Activated CD4-positive, alpha-beta T cell treated with anti-CD3 and anti-CD28 coated beads for 36 hours (primary cell): Measurements from ENCODE around the gene ITIH3. TPM values are rescaled to one million over a fixed set of nuclear protein-coding genes. Genes with fewer than 3 reads are reported as not detected.

Experiments used
- ATAC-seq: fragments of 200-7000 bp; cut with Tn5 transposase; one replicate; pipeline ENCODE4 v1.10.0; 2021; ENCODE audit warnings: mild to moderate bottlenecking, moderate library complexity
- CTCF ChIA-PET: fragments of 350-600 bp; sonication (Branson Sonifier 250); formaldehyde crosslinking; loops from one replicate; lab custom pipeline; 2021; ENCODE audit warnings: antibody characterized with exemption; lab: Charles Lee
- POLR2A ChIA-PET: fragments of 350-600 bp; sonication (Branson Sonifier 250); formaldehyde crosslinking; loops from one replicate; lab custom pipeline; 2021; ENCODE audit warnings: antibody characterized with exemption, inconsistent platforms; lab: Charles Lee
- DNase-seq: peaks from one replicate; pipeline ENCODE4 v3.0.0-alpha.2; 2020
- H3K27ac Mint-ChIP-seq: one replicate; pipeline ENCODE4 v1.8.0; 2021; ENCODE audit warnings: mixed read lengths
- H3K27me3 Mint-ChIP-seq: one replicate; pipeline ENCODE4 v1.8.0; 2021; ENCODE audit warnings: mixed read lengths
- H3K36me3 Mint-ChIP-seq: one replicate; pipeline ENCODE4 v1.8.0; 2021; ENCODE audit warnings: low read depth, mixed read lengths
- H3K4me1 Mint-ChIP-seq: one replicate; pipeline ENCODE4 v1.8.0; 2021; ENCODE audit warnings: mixed read lengths
- H3K4me3 Mint-ChIP-seq: one replicate; pipeline ENCODE4 v1.8.0; 2021; ENCODE audit warnings: mild to moderate bottlenecking, moderate library complexity, mixed read lengths
- H3K9me3 Mint-ChIP-seq: one replicate; pipeline ENCODE4 v1.8.0; 2021; ENCODE audit warnings: low read depth, mixed read lengths
- intact Hi-C, 2 experiments: fragments of 100-400 bp; cut with DNase I in 1 of 2; cut with micrococcal nuclease in 1 of 2; formaldehyde crosslinking; loops; one replicate each; pipeline versions ENCODE4 v1.14.2 to v1.15.1; 2022 to 2024; cut with DNase I, micrococcal nuclease
- total RNA-seq, 2 experiments: library from RNA; stranded (reverse); gene quantifications; one replicate each; pipeline ENCODE4 v1.2.3, GENCODE V29; 2021

ITIH3 gene
- total RNA-seq, 2 experiments from 2014 or later = not detected

DNA sequence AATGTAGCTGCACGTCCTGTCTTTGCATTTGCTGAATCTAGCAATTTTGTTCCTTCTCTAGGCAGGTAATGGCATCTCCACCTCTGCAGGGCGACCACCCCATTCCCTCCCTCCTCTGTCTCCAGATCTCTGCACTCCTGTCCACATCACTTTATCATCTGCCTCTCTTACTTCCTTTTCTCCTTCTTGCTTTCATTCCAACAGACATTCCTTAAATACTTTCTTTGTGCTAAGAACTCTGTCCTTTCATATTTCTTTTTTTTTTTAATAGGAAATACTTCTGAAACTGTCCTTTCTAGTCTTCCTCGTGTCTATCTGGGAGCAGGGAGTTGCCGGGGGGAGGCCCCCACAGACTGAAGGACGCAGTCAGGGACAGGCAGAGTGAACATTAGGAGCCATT is 7.2 kb downstream of the ITIH3 start:
- Mint-ChIP-seq H3K9me3 (no peaks in the 10 kb centered on the region), H3K36me3 (no peaks in the 10 kb centered on the region), H3K27me3 (peaks cover 2% of the 10 kb centered on the region), H3K4me3 (no peak overlapping the region), H3K27ac (no peak overlapping the region), H3K4me1 (no peaks in the 10 kb centered on the region)
- DNase-seq (no peak), ATAC-seq (no peak)
- intact Hi-C loops = no loop called here
- POLR2A ChIA-PET = no interaction called here
- CTCF ChIA-PET = interaction anchor here (1.4 kb wide), 1 partner anchor 17 kb away, joined by 3 read pairs; no protein-coding TSS in a partner anchor

DNA sequence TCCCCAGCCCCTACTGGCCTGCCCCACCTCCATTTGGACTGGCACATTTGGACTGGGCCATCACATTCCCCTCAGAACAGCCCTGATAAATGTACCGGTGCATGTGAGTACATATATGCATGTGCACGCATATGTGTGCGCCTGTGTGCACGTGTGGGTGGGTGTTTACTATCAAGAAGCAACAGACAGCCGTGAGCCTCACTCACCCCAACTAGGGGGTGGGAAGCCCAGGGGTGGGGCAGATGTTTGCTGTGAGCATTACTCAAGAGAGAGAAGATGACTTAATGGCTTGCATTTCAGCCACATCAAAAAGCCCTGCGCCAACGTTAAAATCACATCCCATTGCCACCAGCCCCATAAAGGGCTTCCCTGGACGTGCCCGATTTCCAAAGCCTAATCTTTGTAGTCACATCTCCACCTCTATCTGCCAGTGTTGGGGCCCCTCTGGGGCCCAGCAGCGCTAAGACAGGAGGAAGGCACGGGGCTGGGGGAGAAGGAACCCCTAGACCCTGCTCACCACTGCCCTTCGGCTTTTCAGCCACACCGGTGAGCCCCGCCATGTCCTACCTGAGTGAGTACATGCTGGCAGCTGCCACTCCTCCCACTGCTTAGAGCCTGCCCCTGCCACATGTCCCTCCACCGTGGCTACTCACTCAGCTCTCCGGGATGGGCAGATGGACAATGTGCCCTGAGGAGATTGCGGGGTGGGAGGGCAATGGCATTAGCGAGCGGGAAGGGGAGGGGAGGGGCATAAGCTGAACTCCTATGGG is 10.9 kb downstream of the ITIH3 start:
- intact Hi-C loops = no loop called here
- no peak for ATAC-seq
- ChIA-PET POLR2A (no interaction called here), CTCF (no interaction called here)
- no peak overlapping the region for H3K4me3 Mint-ChIP-seq
- no peaks in the 10 kb centered on the region for H3K9me3 Mint-ChIP-seq
- no peak for DNase-seq
- no peaks in the 10 kb centered on the region for H3K4me1 Mint-ChIP-seq
- H3K27ac Mint-ChIP-seq = no peak overlapping the region
- H3K27me3 Mint-ChIP-seq = peaks cover 2% of the 10 kb centered on the region
- H3K36me3 Mint-ChIP-seq = no peaks in the 10 kb centered on the region

DNA sequence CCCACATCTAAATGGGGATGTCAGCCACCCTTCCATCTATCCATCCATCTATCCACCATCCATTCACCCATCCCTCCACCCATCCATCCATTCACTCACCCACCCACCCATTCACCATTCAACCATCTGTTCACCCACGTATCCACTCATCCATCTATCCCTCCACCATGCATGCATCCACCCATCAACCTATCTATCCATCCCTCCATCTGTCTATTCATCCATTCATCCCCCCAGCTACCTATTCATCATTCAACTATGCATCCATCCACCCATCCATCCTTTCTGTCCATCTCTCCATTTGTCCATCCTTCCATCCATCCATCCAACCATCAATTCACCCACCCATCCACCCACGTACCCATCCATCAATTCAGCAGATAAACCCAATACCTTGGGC is 14.6 kb downstream of the ITIH3 start:
- no peak overlapping the region for H3K27ac Mint-ChIP-seq
- CTCF ChIA-PET = interaction anchor here (0.5 to 1.0 kb wide), 2 partner anchors 29 to 38 kb away, joined by 3 to 4 read pairs; no protein-coding TSS in a partner anchor

DNA sequence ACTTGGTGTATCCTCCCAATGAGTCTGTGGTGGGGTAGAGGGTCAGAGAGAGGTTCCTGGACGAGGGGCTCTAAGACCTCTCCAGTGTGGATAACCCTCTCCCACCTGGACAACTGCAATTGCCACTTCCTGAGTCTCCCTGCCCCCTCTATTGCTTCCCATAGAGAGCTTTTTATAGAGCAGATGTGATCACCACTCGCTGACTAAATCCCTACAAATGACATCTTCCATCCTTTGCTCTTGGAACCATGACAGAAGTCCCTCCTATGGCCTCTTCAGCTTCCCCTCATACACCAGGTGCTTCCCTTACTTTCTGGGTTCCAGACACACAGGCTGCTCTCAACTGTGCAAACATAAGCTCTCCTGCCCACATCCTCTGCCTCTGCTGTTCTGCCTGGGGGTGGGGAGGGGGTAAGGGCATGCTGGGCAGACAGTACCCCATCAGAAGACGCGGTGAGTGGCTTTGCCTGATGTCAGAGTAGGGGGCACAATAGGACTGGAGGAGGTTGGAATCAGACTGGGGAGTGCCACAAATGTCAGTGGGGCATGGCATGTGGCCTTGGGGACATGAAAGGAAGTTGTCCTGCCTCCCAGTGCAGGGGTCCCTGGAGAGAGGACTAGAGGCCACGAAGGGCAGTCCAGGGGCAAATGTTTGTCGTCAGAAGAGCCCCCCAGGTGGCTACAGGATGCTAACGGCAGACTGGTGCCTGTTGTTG is 15.2 kb downstream of the ITIH3 start:
- Mint-ChIP-seq H3K4me3 (no peak overlapping the region), H3K36me3 (no peaks in the 10 kb centered on the region), H3K27ac (no peak overlapping the region), H3K9me3 (no peaks in the 10 kb centered on the region), H3K4me1 (no peaks in the 10 kb centered on the region), H3K27me3 (no peaks in the 10 kb centered on the region)
- POLR2A ChIA-PET = no interaction called here
- no peak for DNase-seq
- ATAC-seq = no peak
- intact Hi-C loops = no loop called here
- CTCF ChIA-PET = interaction anchor here (1.0 kb wide), 1 partner anchor 28 kb away, joined by 4 read pairs; no protein-coding TSS in a partner anchor

More for the DNA sequence above, 14.6 kb downstream of the ITIH3 start:
- Mint-ChIP-seq H3K4me3 (no peak overlapping the region), H3K27me3 (no peaks in the 10 kb centered on the region), H3K36me3 (no peaks in the 10 kb centered on the region), H3K9me3 (no peaks in the 10 kb centered on the region), H3K4me1 (no peaks in the 10 kb centered on the region)
- DNase-seq = no peak
- intact Hi-C loops = no loop called here
- no peak for ATAC-seq
- POLR2A ChIA-PET = no interaction called here

GRCh38 chr3:52810923-52811322 is 16.3 kb downstream of the ITIH3 start:
- no peaks in the 10 kb centered on the region for H3K27me3 Mint-ChIP-seq
- intact Hi-C loops = no loop called here
- no peaks in the 10 kb centered on the region for H3K9me3 Mint-ChIP-seq
- CTCF ChIA-PET = interaction anchor here (0.5 to 1.5 kb wide), 4 partner anchors 10 to 531 kb away, joined by 3 to 5 read pairs (median 3); no protein-coding TSS in a partner anchor
- ATAC-seq (no peak), DNase-seq (no peak)
- no peaks in the 10 kb centered on the region for H3K4me1 Mint-ChIP-seq
- no peak overlapping the region for H3K27ac Mint-ChIP-seq
- H3K36me3 Mint-ChIP-seq = no peaks in the 10 kb centered on the region
- H3K4me3 Mint-ChIP-seq = no peak overlapping the region
- POLR2A ChIA-PET = no interaction called here

DNA sequence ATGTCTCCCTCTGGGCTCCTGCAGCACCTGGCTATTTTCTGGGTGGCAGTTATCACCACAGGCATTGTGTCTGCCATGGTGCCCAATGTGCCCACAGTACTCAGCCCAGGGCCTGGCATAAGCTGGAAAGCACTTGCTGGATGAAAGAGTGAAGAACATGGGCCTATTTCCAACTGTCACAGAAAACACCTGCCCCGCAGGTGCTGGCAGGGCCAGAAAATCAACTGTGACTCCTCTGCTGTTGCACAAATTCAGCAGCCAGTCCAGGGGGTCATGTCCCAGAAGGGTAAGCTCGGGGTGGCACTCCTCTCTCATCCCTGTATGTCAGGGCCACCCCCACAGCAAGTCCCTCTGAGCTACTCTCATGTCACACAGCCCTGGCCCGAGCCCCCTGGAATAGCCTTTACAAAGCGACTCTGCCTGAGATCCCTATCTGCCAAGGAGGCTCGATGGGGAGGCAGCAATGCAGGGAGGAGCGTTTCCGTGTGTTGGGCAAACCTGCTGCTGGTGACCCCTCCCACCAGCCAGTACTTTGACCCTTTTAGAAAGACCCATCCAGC is 16.9 kb downstream of the ITIH3 start:
- no peaks in the 10 kb centered on the region for H3K9me3 Mint-ChIP-seq
- intact Hi-C loops = no loop called here
- H3K27me3 Mint-ChIP-seq = no peaks in the 10 kb centered on the region
- no peak for ATAC-seq
- no peaks in the 10 kb centered on the region for H3K36me3 Mint-ChIP-seq
- no peak for DNase-seq
- no peak overlapping the region for H3K27ac Mint-ChIP-seq
- H3K4me1 Mint-ChIP-seq = no peaks in the 10 kb centered on the region
- ChIA-PET POLR2A (no interaction called here), CTCF (interaction anchor here (0.5 to 1.5 kb wide), 3 partner anchors 10 to 532 kb away, joined by 3 to 5 read pairs (median 3); no protein-coding TSS in a partner anchor)
- H3K4me3 Mint-ChIP-seq = no peak overlapping the region

DNA sequence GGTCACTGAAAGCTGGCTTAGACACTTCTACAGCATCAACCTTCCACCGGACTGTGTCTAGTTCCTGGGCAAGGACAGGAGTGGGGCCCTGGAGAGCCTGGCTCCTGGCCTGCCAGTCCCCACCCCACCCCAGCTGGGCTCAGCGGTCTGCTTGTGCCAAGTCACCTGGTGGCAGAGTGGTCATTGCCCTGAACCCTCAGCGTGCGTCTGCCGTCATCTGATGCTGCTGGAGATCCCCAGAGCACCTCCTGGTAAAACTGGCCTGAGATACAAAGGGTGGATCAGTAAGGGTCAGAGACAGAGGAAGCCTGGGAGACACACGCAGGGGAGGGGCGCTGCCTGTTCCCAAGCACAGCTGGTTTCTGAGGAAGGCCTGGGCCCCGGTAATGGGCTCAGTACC is 19.2 kb downstream of the ITIH3 start:
- H3K36me3 Mint-ChIP-seq = no peaks in the 10 kb centered on the region
- POLR2A ChIA-PET = no interaction called here
- ATAC-seq = no peak
- no peak for DNase-seq
- no peak overlapping the region for H3K4me3 Mint-ChIP-seq
- H3K9me3 Mint-ChIP-seq = no peaks in the 10 kb centered on the region
- H3K4me1 Mint-ChIP-seq = no peaks in the 10 kb centered on the region
- no peaks in the 10 kb centered on the region for H3K27me3 Mint-ChIP-seq
- intact Hi-C loops = no loop called here
- CTCF ChIA-PET = no interaction called here
- H3K27ac Mint-ChIP-seq = no peak overlapping the region

DNA sequence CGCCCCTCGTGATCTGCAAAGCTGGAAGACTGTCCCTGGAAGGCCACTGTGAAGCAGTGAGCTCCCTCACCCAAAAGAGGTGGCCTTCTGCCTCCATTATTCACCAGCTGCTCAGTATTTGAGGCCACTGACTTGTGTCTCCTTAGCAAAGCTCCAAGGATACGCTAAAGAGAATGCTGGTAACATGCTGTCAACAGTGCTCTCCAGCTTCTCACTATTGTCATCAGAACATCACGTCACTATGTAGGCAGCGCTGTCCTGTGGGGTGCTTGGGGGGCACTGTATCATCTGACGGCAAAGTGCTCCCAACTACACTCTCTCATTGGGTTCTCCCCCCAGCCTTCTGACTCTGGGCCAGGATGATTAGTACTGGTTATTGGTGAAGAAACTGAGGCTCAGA is 21.6 kb downstream of the ITIH3 start:
- Mint-ChIP-seq H3K27me3 (no peaks in the 10 kb centered on the region), H3K4me1 (no peaks in the 10 kb centered on the region), H3K4me3 (no peak overlapping the region), H3K27ac (no peak overlapping the region), H3K36me3 (no peaks in the 10 kb centered on the region), H3K9me3 (no peaks in the 10 kb centered on the region)
- intact Hi-C loops = no loop called here
- CTCF ChIA-PET = interaction anchor here (0.6 to 1.3 kb wide), 4 partner anchors 15 to 69 kb away, joined by 3 to 5 read pairs (median 4); no protein-coding TSS in a partner anchor
- no peak for DNase-seq
- POLR2A ChIA-PET = no interaction called here
- no peak for ATAC-seq

DNA sequence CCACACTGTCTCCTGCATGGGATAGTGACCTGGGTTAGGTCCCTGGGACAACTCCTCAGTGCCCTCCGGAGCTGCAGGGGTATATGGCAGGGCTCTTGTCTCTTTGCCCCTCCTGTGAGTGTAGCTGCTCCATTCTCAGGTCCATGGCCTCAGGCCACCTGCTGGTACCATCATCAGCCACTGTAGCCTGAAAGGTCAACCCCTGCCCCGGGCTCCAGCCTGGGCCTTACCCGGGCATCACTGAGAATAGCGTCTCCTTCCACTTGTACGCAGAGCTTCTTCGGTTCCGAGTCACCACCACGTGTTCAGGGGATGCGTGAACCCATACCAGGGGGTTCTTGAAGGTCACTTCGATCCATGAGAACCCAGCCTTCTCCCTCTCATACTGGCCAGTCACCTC is 22.1 kb downstream of the ITIH3 start:
- intact Hi-C loops = no loop called here
- Mint-ChIP-seq H3K27ac (no peak overlapping the region), H3K36me3 (no peaks in the 10 kb centered on the region), H3K27me3 (no peaks in the 10 kb centered on the region), H3K9me3 (no peaks in the 10 kb centered on the region), H3K4me1 (no peaks in the 10 kb centered on the region), H3K4me3 (no peak overlapping the region)
- ChIA-PET CTCF (no interaction called here), POLR2A (no interaction called here)
- no peak for DNase-seq
- ATAC-seq = no peak

DNA sequence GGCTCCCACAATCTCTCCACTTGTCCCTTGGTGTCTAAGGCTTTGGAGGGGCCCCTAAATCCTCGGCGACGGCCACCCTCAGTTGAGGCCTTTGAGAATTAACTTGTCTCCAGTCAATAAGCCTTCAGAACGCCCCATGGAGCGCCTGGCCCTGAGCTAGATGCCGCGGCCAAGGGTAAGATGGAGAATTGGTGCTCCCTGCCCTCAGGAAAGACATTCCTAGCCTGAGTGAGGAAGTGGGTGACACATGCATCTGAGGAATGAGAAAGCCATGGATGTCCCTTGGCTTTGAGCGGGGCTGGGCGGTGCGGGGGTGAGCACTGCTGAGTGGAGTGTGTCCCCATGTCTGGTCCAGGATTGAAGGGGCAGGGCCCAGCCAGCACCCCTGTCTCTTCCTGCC is 22.6 kb downstream of the ITIH3 start:
- H3K9me3 Mint-ChIP-seq = no peaks in the 10 kb centered on the region
- POLR2A ChIA-PET = no interaction called here
- DNase-seq (no peak), ATAC-seq (no peak)
- H3K27ac Mint-ChIP-seq = no peak overlapping the region
- intact Hi-C loops = no loop called here
- no peaks in the 10 kb centered on the region for H3K4me1 Mint-ChIP-seq
- H3K4me3 Mint-ChIP-seq = no peak overlapping the region
- no peaks in the 10 kb centered on the region for H3K27me3 Mint-ChIP-seq
- CTCF ChIA-PET = no interaction called here
- no peaks in the 10 kb centered on the region for H3K36me3 Mint-ChIP-seq

DNA sequence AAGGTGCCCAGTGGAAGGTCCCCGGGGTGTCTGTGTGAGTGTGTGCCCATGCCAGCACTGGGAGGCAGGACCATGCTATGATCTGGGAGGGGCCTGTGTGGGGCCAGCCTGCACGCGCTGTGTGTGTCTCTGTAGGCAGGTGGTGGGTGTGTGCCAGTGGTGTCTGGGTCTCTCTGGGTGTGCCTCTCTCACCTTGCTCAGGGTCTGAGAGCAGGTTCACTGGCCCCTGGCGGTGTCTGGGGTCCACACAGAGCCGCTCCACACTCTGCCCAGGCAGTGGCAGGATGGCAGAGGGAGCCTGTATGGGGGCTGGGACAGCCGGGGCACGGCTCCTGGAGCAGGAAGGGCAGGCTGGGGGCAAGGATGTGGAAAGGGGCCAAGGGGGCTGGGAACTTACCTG is 23.3 kb downstream of the ITIH3 start:
- Mint-ChIP-seq H3K27me3 (no peaks in the 10 kb centered on the region), H3K4me3 (no peak overlapping the region), H3K27ac (no peak overlapping the region), H3K4me1 (no peaks in the 10 kb centered on the region), H3K36me3 (no peaks in the 10 kb centered on the region), H3K9me3 (no peaks in the 10 kb centered on the region)
- ChIA-PET CTCF (no interaction called here), POLR2A (no interaction called here)
- intact Hi-C loops = no loop called here
- no peak for DNase-seq
- no peak for ATAC-seq
